DLD1 (cell line): Measurements from ENCODE around the gene CADM1.

Experiments used
- in situ Hi-C: cut with HindIII; loops from 2 replicates; pipeline ENCODE4 v1.10.0; 2017; ENCODE audit warnings: low sequenced_read_pairs

CADM1 gene

GRCh38 chr11:115330684-115331482 is 173.3 kb downstream of the CADM1 start:
- in situ Hi-C loops = loop anchor here (25.0 kb wide), 1 partner anchor 181 kb away; the partner anchor contains the start of gene CADM1

GRCh38 chr11:115326526-115326925 is 177.7 kb downstream of the CADM1 start:
- in situ Hi-C loops = loop anchor here (25.0 kb wide), 1 partner anchor 186 kb away; the partner anchor contains the start of gene CADM1

- in situ Hi-C loops = loop anchor here (25.0 kb wide), 1 partner anchor 187 kb away; the partner anchor contains the start of gene CADM1
Observed at GRCh38 chr11:115325523-115325922, 178.7 kb downstream of the CADM1 start.

- in situ Hi-C loops = loop anchor here (25.0 kb wide), 1 partner anchor 187 kb away; the partner anchor contains the start of gene CADM1
Observed at GRCh38 chr11:115324581-115325432, 179.4 kb downstream of the CADM1 start.

GRCh38 chr11:115322553-115323203 is 181.5 kb downstream of the CADM1 start:
- in situ Hi-C loops = no loop called here

- in situ Hi-C loops = no loop called here
Observed at GRCh38 chr11:115321605-115322289, 182.5 kb downstream of the CADM1 start.

GRCh38 chr11:115317277-115318185 is 186.7 kb downstream of the CADM1 start:
- in situ Hi-C loops = no loop called here

- in situ Hi-C loops = no loop called here
Observed at GRCh38 chr11:115316696-115317095, 187.5 kb downstream of the CADM1 start.

- in situ Hi-C loops = no loop called here
Observed at GRCh38 chr11:115314330-115314920, 189.8 kb downstream of the CADM1 start.

- in situ Hi-C loops = no loop called here
Observed at GRCh38 chr11:115313224-115313838, 190.9 kb downstream of the CADM1 start.

GRCh38 chr11:115311949-115312348 is 192.3 kb downstream of the CADM1 start:
- in situ Hi-C loops = no loop called here

- in situ Hi-C loops = no loop called here
Observed at GRCh38 chr11:115306689-115307088, 197.5 kb downstream of the CADM1 start.

GRCh38 chr11:115304774-115305472 is 199.3 kb downstream of the CADM1 start:
- in situ Hi-C loops = no loop called here

- in situ Hi-C loops = no loop called here
Observed at GRCh38 chr11:115303929-115304531, 200.2 kb downstream of the CADM1 start.

- in situ Hi-C loops = no loop called here
Observed at GRCh38 chr11:115302946-115303703, 201.1 kb downstream of the CADM1 start.

GRCh38 chr11:115300660-115301428 is 203.4 kb downstream of the CADM1 start:
- in situ Hi-C loops = no loop called here
